NCI-H69 (cell line): ENCODE results near the gene NR4A2.
"Not testable (repeated sequence)": the region's sequence is repeated elsewhere in the genome, so short reads cannot be mapped to it uniquely, and the experiment has no call there.

Source experiments
- DNase-seq: peaks from one replicate; lab custom pipeline; 2025; lab: John Stamatoyannopoulos, UW

NR4A2 gene

GRCh38 chr2:156321243-156321904 lies 11.1 kb downstream of the NR4A2 start:
- no peak for DNase-seq

- DNase-seq = no peak
These were observed 11.9 kb downstream of the NR4A2 start for GRCh38 chr2:156320486-156321098.

- DNase-seq = no peak
These were observed 12.6 kb downstream of the NR4A2 start for GRCh38 chr2:156319811-156320485.

- DNase-seq = no peak
These were observed 14.9 kb downstream of the NR4A2 start for GRCh38 chr2:156317631-156318030.

DNA sequence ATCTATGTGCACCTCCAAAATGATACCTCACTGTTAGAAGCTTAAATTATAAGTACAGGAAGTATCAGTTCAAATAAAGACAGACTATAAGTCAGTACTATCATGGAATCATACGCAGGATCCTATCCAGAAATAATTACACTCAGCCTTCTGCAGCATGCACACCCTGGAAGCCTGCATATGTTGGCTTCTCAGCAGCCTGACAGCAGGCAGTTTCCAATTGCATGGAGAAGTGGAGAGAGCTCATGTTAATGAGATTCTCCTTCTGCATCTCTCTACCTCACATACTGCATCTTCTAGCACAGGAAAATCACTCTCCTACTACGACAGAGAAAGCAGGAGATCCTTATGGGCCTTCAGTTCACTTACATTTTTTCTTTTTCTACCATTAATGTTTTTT lies 20.5 kb downstream of the NR4A2 start:
- DNase-seq = peak; percentile 11

GRCh38 chr2:156310773-156311172 lies 21.7 kb downstream of the NR4A2 start:
- no peak for DNase-seq

- peak; percentile 29 for DNase-seq
These were observed 22.6 kb downstream of the NR4A2 start for GRCh38 chr2:156309917-156310316.

DNA sequence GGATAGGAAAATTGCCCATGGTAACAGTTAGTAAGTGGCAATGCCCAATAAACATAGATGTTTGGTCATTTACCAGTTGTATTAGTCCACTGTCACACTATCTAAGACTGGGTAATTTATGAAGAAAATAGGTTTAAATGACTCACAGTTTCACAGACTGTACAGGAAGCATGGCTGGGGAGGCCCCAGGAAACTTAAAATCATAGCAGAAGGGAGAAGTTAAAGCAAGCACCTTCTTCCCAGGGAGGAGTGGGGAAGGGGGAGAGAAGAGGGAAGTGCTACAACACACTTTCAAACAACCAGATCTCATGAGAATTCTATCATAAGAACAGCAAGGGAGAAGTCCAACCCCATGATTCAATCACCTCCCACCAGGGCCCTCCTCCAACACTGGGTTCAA lies 23.4 kb downstream of the NR4A2 start:
- DNase-seq = no peak

GRCh38 chr2:156306821-156307220 lies 25.7 kb downstream of the NR4A2 start:
- no peak for DNase-seq

GRCh38 chr2:156305121-156305520 lies 27.4 kb downstream of the NR4A2 start:
- no peak for DNase-seq

DNA sequence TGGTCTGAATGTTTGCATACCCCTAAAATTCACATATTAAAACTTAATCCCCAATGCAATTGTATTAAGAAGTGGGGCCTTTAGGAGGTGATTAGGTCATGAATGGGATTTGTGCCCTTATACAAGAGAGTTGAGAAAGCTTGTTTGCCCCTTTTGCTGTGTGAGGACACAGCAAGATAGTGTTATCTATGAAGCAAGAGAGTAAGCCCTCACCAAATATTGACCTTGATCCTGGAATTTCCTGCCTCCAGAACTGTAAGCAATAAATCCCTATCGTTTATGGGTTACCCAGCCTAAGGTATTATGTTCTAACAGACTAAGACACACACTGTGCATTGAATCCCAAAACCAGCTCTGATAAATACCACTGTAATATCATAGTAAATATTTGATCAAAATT lies 32.2 kb downstream of the NR4A2 start:
- DNase-seq = peak; percentile 59

- DNase-seq = no peak
These were observed 37.5 kb downstream of the NR4A2 start for GRCh38 chr2:156294945-156295580.

GRCh38 chr2:156293382-156293781 lies 39.1 kb downstream of the NR4A2 start:
- not testable (repeated sequence) for DNase-seq

GRCh38 chr2:156279446-156280150 lies 52.9 kb downstream of the NR4A2 start:
- DNase-seq = no peak
